ENCODE measurements around the gene MYBBP1A.

Gene MYBBP1A

DNA sequence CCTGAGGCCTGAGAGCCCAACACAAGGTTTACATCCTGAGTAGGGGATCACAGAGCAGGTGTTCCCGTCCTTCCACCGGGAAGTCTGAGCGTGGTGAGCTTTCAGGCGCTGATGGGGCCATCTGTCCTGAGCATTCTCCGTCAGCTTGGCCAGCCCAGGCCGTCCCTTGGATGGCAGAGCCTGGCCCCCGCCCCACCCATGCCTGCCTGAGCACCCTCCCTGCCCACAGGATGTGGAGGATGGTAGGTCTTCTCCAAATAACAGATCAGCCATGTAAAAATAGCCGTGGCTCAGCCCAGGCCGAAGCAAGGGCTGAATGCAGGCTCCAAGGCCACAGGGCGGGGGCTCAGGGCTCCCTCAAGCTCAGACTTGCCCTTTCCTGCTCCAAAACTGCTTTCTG lies 36.3 kb downstream of the MYBBP1A start:
- no peak for DNase-seq (ENCODE audit: extremely low read depth, insufficient read length)
- H3K4me3 ChIP-seq (replicated peaks; ENCODE audit: low read depth, low read length) = peak overlapping the region; percentile 46

DNA sequence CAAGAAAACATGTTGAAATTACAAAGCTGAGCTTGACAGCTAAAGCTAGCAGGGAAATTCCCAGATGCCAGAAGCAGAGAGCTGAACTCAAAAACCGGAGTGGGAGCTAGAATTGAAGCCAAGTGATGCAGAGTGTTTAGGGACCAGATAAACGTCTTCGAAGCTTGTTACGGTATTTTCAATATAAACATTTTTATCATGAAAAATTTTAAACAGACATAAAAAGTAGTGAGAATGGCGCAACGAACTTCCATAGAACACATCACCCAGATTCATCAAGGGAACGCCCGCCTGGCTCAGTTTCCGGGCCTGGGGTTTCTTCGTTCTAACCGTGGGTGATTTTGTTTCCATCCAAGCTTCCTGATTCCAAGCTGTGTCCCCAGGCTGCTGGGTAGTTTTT lies 38.4 kb downstream of the MYBBP1A start:
- H3K4me3 ChIP-seq (replicated peaks; ENCODE audit: low read depth, low read length) = no peak overlapping the region
- H3K27me3 ChIP-seq (replicated peaks; ENCODE audit: control insufficient read depth, insufficient read depth, low read length) = no peaks in the 10 kb centered on the region
- TF ChIP-seq, protein P1, sequence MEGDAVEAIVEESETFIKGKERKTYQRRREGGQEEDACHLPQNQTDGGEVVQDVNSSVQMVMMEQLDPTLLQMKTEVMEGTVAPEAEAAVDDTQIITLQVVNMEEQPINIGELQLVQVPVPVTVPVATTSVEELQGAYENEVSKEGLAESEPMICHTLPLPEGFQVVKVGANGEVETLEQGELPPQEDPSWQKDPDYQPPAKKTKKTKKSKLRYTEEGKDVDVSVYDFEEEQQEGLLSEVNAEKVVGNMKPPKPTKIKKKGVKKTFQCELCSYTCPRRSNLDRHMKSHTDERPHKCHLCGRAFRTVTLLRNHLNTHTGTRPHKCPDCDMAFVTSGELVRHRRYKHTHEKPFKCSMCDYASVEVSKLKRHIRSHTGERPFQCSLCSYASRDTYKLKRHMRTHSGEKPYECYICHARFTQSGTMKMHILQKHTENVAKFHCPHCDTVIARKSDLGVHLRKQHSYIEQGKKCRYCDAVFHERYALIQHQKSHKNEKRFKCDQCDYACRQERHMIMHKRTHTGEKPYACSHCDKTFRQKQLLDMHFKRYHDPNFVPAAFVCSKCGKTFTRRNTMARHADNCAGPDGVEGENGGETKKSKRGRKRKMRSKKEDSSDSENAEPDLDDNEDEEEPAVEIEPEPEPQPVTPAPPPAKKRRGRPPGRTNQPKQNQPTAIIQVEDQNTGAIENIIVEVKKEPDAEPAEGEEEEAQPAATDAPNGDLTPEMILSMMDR (IDR thresholded peaks at IDR 0.05; ENCODE audit: insufficient read depth, low read length, poor library complexity, severe bottlenecking) = no peak
- no peak for DNase-seq (ENCODE audit: extremely low read depth, insufficient read length)
- H3K36me3 ChIP-seq (ENCODE audit: control insufficient read depth, insufficient read depth, low read length) = no peaks in the 10 kb centered on the region

More for the DNA sequence above, 36.3 kb downstream of the MYBBP1A start:
- Histone ChIP-seq H3K36me3 (ENCODE audit: control insufficient read depth, insufficient read depth, low read length) (no peaks in the 10 kb centered on the region), H3K27me3 (replicated peaks; ENCODE audit: control insufficient read depth, insufficient read depth, low read length) (no peaks in the 10 kb centered on the region)
- TF ChIP-seq, protein P1 (IDR thresholded peaks at IDR 0.05; ENCODE audit: insufficient read depth, low read length, poor library complexity, severe bottlenecking) = no peak

DNA sequence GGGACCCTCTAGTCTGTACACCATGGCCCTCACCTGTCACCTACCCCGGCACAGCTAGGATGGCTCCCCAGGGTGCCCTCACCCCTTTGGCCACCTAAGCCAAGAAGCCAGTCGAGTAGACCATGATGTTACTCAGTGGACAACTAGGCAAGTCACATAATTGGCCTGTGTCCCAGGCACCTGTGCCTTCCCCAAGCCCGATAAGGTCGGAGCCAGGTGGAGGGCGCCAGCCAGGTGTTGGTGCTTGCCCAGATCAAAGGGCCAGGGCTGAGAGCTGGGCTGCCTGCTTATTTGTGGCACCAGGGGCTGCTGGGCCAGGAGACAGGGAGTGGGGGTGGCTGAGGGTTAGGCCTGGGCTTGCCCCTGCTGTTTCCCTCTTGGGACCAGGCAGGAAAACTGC lies 39.7 kb downstream of the MYBBP1A start:
- H3K36me3 ChIP-seq (ENCODE audit: control insufficient read depth, insufficient read depth, low read length) = no peaks in the 10 kb centered on the region
- no peaks in the 10 kb centered on the region for H3K27me3 ChIP-seq (replicated peaks; ENCODE audit: control insufficient read depth, insufficient read depth, low read length)
- TF ChIP-seq, protein P1 (IDR thresholded peaks at IDR 0.05; ENCODE audit: insufficient read depth, low read length, poor library complexity, severe bottlenecking) = no peak
- no peak for DNase-seq (ENCODE audit: extremely low read depth, insufficient read length)
- H3K4me3 ChIP-seq (replicated peaks; ENCODE audit: low read depth, low read length) = no peak overlapping the region

DNA sequence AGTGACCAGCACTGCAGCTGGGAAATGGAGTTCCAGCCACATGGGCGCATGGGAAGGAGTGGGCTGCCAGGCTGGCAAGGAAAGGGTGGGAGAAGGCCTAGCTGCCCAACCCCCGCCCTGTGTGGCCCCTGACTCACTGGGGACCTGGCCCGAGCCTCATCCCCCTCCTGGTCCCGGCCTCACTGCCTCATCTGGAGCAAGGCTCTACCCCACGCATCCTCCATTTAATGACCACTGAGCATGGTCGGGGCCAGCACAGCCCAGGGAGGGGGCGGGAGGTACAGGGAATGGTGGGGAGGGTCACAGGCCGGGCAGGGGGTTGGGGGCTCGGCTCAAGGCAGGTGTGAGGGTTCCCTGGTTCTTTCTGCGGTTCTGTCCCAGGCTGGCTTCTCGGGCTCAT lies 40.4 kb downstream of the MYBBP1A start:
- TF ChIP-seq, protein P1 (IDR thresholded peaks at IDR 0.05; ENCODE audit: insufficient read depth, low read length, poor library complexity, severe bottlenecking) = no peak
- no peak for DNase-seq (ENCODE audit: extremely low read depth, insufficient read length)
- no peaks in the 10 kb centered on the region for H3K36me3 ChIP-seq (ENCODE audit: control insufficient read depth, insufficient read depth, low read length)
- no peak overlapping the region for H3K4me3 ChIP-seq (replicated peaks; ENCODE audit: low read depth, low read length)
- H3K27me3 ChIP-seq (replicated peaks; ENCODE audit: control insufficient read depth, insufficient read depth, low read length) = no peaks in the 10 kb centered on the region

DNA sequence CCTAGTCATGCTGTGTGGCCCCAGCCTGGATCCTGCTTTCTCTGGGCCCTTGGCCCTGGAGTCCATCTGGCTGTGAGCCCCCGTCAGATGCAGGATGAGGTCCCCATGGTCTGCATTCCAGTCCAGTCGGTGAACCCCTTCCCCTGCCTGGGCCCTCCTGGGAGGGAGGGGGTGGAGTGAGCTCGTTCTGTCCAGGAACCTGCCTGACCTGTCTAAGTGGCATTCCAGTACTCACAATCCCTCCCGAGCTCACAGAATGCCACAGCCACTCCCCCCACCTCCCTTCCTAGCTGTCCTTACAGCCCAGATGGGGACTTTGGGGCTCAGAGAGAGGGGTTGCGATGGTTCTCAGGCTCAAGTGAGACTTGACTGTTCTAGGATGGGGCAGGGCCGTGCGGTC lies 41.0 kb downstream of the MYBBP1A start:
- Histone ChIP-seq H3K4me3 (replicated peaks; ENCODE audit: low read depth, low read length) (no peak overlapping the region), H3K27me3 (replicated peaks; ENCODE audit: control insufficient read depth, insufficient read depth, low read length) (no peaks in the 10 kb centered on the region), H3K36me3 (ENCODE audit: control insufficient read depth, insufficient read depth, low read length) (no peaks in the 10 kb centered on the region)
- TF ChIP-seq, protein P1 (IDR thresholded peaks at IDR 0.05; ENCODE audit: insufficient read depth, low read length, poor library complexity, severe bottlenecking) = no peak
- no peak for DNase-seq (ENCODE audit: extremely low read depth, insufficient read length)
